ENCODE results near the gene TMEM91. TPM values are rescaled to one million over a fixed set of nuclear protein-coding genes. Genes with fewer than 3 reads are reported as not detected.

TMEM91 gene
- total RNA-seq, 4 donors from 2014 or later = 3.3 to 22.7 (median 17.4) TPM

GRCh38 chr19:41392775-41393174, 16.4 kb downstream of the TMEM91 start:
- TF ChIP-seq CTCF (IDR thresholded peaks at IDR 0.05; ENCODE audit: low read depth) = no peak

GRCh38 chr19:41395355-41395754, 19.0 kb downstream of the TMEM91 start:
- TF ChIP-seq CTCF (IDR thresholded peaks at IDR 0.05; ENCODE audit: low read depth) = no peak

GRCh38 chr19:41397086-41398049, 21.0 kb downstream of the TMEM91 start, which contains the start of the genes BCKDHA and EXOSC5:
Gene BCKDHA, plus strand, starts transcription at chr19:41397818. Its CDS starts 10 bp downstream, at chr19:41397828.
Gene EXOSC5, minus strand, starts transcription at chr19:41397359. Its CDS starts 31 bp downstream, at chr19:41397328.
- TF ChIP-seq CTCF (IDR thresholded peaks at IDR 0.05; ENCODE audit: low read depth) = no peak

- TF ChIP-seq CTCF (IDR thresholded peaks at IDR 0.05; ENCODE audit: low read depth) = no peak
These were observed 21.7 kb downstream of the TMEM91 start for GRCh38 chr19:41398050-41398418.

- no peak for TF ChIP-seq CTCF (IDR thresholded peaks at IDR 0.05; ENCODE audit: low read depth)
These were observed 22.3 kb downstream of the TMEM91 start for GRCh38 chr19:41398598-41398997.

- no peak for TF ChIP-seq CTCF (IDR thresholded peaks at IDR 0.05; ENCODE audit: low read depth)
These were observed 22.8 kb downstream of the TMEM91 start for GRCh38 chr19:41399091-41399490.

GRCh38 chr19:41399525-41399924, 23.2 kb downstream of the TMEM91 start:
- no peak for TF ChIP-seq CTCF (IDR thresholded peaks at IDR 0.05; ENCODE audit: low read depth)

All from subcutaneous adipose tissue (tissue), 4 donors.